ENCODE data around the gene PEX5L. TPM values are rescaled to one million over a fixed set of nuclear protein-coding genes. Genes with fewer than 3 reads are reported as not detected.

PEX5L gene
- total and polyA plus RNA-seq, 11 donors = 0.08 to 5.2 (median 0.22) TPM; not detected in 2

- intact Hi-C loops (cut with DNase I) = no loop called here
- H3K27me3 ChIP-seq = peaks cover 0 to 10% (median 0%) of the 10 kb centered on the region in 9 donors
- ATAC-seq = no peak
- H3K27ac ChIP-seq = no peak overlapping the region
- H3K4me3 ChIP-seq = no peak overlapping the region
- no peak for DNase-seq
- TF ChIP-seq POLR2A (IDR thresholded peaks at IDR 0.05) (no peak), CTCF (IDR thresholded peaks at IDR 0.05) (no peak)
- 50 to 70% (median 62%) methylated on average over 1 of the region's 1 CpG for WGBS, 4 donors
- H3K9me3 ChIP-seq = no peaks in the 10 kb centered on the region
- H3K36me3 ChIP-seq = no peaks in the 10 kb centered on the region
- no peaks in the 10 kb centered on the region for H3K4me1 ChIP-seq
Measured at GRCh38 chr3:180066598-180066997, 29.9 kb upstream of the PEX5L start.

GRCh38 chr3:180063783-180064182, 27.0 kb upstream of the PEX5L start:
- H3K4me3 ChIP-seq = no peak overlapping the region
- ATAC-seq (no peak), DNase-seq (no peak)
- H3K36me3 ChIP-seq = no peaks in the 10 kb centered on the region
- intact Hi-C loops (cut with DNase I) = no loop called here
- no peaks in the 10 kb centered on the region for H3K9me3 ChIP-seq
- no peaks in the 10 kb centered on the region for H3K4me1 ChIP-seq
- WGBS, 4 donors = 13 to 37% (median 26%) methylated on average over 1 of the region's 1 CpG
- H3K27me3 ChIP-seq = peaks cover 0 to 10% (median 0%) of the 10 kb centered on the region in 9 donors
- H3K27ac ChIP-seq = no peak overlapping the region
- no peak for TF ChIP-seq CTCF (IDR thresholded peaks at IDR 0.05)
- TF ChIP-seq POLR2A (IDR thresholded peaks at IDR 0.05) = no peak

DNA sequence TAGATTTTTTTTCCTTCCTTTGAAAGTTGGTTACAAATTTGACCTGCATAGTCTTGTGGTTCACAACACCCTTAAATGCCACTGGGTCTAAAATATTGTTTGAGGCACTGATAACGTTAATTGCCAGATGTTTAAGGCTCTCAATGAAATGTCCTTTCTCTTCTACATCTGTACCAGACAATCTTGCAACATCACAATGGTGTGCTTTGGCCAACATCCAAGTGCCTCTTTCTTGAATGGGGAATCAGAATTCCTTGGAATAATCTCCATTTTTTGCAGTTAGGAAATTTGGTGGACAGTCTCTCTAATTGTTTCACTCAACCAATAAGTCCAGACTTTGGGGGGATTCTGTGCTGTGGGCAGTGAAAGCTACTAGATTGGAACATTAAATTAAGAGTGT, 26.0 kb upstream of the PEX5L start:
- DNase-seq (no peak), ATAC-seq (no peak)
- Histone ChIP-seq H3K36me3 (no peaks in the 10 kb centered on the region), H3K27me3 (peaks cover 0 to 14% (median 0%) of the 10 kb centered on the region in 9 donors), H3K4me3 (no peak overlapping the region), H3K27ac (no peak overlapping the region), H3K9me3 (no peaks in the 10 kb centered on the region), H3K4me1 (no peaks in the 10 kb centered on the region)
- intact Hi-C loops (cut with DNase I) = no loop called here
- TF ChIP-seq CTCF (IDR thresholded peaks at IDR 0.05) = no peak
- TF ChIP-seq POLR2A (IDR thresholded peaks at IDR 0.05) = no peak
- WGBS, 4 donors = 58 to 72% (median 67%) methylated on average over 1 of the region's 1 CpG

- no peaks in the 10 kb centered on the region for H3K4me1 ChIP-seq
- no peaks in the 10 kb centered on the region for H3K9me3 ChIP-seq
- H3K4me3 ChIP-seq = no peak overlapping the region
- DNase-seq = no peak
- H3K27me3 ChIP-seq = peaks cover 0 to 11% (median 0%) of the 10 kb centered on the region in 9 donors
- intact Hi-C loops (cut with DNase I) = no loop called here
- no peak overlapping the region for H3K27ac ChIP-seq
- ATAC-seq = no peak
- H3K36me3 ChIP-seq = no peaks in the 10 kb centered on the region
- no peak for TF ChIP-seq CTCF (IDR thresholded peaks at IDR 0.05)
- TF ChIP-seq POLR2A (IDR thresholded peaks at IDR 0.05) = no peak
Measured at GRCh38 chr3:180059356-180059755, 22.6 kb upstream of the PEX5L start.

All from heart left ventricle (tissue), 16 donors.